Measurements from ENCODE around the gene ARHGEF4.

The ARHGEF4 gene

DNA sequence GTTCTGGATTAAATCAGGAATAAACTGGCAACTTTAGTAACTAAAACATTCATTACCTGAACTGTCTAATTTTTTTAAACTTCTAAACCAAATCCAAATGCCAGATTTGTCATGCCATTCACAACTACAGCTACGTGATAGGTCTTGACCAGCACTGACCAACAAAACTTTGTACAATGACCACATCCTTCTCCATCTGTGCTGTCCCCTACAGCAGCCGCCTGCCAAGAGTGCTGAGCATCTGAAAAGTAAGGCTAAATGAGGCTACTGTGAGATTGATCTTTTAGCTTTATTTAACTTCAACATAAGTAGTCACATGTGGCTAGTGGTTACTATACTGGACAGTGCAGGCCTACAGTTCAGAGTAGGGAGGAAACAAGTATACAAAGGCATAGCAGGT, 248.9 kb downstream of the ARHGEF4 start:
- TF ChIP-seq, protein P1, sequence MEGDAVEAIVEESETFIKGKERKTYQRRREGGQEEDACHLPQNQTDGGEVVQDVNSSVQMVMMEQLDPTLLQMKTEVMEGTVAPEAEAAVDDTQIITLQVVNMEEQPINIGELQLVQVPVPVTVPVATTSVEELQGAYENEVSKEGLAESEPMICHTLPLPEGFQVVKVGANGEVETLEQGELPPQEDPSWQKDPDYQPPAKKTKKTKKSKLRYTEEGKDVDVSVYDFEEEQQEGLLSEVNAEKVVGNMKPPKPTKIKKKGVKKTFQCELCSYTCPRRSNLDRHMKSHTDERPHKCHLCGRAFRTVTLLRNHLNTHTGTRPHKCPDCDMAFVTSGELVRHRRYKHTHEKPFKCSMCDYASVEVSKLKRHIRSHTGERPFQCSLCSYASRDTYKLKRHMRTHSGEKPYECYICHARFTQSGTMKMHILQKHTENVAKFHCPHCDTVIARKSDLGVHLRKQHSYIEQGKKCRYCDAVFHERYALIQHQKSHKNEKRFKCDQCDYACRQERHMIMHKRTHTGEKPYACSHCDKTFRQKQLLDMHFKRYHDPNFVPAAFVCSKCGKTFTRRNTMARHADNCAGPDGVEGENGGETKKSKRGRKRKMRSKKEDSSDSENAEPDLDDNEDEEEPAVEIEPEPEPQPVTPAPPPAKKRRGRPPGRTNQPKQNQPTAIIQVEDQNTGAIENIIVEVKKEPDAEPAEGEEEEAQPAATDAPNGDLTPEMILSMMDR (conservative IDR thresholded peaks at IDR 0.05; ENCODE audit: low read depth, low read length): no peak
- H3K4me3 ChIP-seq (ENCODE audit: low read length): no peak overlapping the region
- no peak for DNase-seq (ENCODE audit: low read depth)

DNA sequence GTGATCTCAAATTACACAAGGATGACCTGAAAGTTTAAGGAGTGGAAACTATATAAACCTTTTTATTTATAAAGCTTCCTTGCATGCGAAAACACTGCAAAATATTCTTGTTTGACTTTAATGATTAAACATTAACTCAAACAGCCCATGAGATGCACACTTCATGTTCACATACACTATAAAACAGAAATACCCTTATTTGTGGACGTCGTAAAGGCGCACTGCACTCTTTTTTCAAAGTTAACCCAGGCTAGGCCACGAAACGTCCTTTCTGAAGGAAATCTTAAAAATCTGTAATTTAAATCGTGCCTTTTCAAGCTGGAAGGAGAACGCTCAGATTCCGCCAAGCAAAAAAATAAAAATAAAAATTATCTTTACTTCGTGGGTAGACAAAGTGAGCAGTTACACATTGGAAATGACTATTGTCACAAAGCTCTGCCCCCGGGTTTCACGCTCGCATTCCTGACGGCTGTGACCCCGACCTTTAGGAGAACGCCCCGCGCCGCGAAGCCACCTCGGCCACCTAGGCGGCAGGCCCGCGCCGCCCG, 255.8 kb downstream of the ARHGEF4 start:
- peak overlapping the region; percentile 89 for H3K4me3 ChIP-seq (ENCODE audit: low read length)
- TF ChIP-seq, protein P1 (conservative IDR thresholded peaks at IDR 0.05; ENCODE audit: low read depth, low read length): no peak
- no peak for DNase-seq (ENCODE audit: low read depth)

DNA sequence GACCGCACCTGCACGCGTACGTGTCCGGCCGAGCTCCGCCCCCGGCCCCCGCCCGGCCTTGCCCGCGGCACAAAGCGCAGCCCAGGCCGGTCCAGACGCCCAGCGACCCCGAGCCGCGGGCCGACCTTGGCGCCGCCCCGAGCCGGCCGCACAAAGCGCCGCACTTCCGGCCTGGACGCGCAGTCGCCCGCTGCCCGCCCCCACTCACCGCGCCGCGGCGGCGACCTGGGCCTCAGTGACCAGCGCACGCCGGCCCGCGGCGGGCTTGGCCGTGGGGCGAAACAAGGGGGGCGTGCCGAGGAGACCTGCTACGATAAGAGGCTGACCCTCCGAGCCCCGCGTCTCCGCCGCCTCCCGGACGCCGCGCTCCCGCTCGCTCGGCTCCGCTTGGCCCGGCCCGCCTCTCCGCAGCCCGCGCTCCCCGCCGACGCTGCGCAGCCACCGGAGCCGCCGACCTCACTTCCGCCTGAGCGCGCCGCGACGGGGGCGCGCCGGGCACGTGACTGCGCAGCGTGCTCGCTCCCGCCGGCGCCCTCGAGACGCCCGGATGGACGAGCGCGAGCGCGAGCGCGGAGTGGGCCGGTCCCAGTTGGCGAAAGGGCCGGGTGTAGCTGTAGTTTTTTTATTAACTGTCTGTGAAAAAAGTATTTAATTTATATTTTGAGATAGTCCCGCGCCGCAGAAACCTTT, 256.4 kb downstream of the ARHGEF4 start, which contains the start of gene FAM168B:
FAM168B (minus strand) TSS at position 455 of the 690 bp plus-strand sequence. CDS start 10,814 bp downstream, outside the sequence.
- TF ChIP-seq, protein P1 (conservative IDR thresholded peaks at IDR 0.05; ENCODE audit: low read depth, low read length): no peak
- no peak for DNase-seq (ENCODE audit: low read depth)
- peak within 1 kb of the TSS; percentile 89 for H3K4me3 ChIP-seq (ENCODE audit: low read length)

DNA sequence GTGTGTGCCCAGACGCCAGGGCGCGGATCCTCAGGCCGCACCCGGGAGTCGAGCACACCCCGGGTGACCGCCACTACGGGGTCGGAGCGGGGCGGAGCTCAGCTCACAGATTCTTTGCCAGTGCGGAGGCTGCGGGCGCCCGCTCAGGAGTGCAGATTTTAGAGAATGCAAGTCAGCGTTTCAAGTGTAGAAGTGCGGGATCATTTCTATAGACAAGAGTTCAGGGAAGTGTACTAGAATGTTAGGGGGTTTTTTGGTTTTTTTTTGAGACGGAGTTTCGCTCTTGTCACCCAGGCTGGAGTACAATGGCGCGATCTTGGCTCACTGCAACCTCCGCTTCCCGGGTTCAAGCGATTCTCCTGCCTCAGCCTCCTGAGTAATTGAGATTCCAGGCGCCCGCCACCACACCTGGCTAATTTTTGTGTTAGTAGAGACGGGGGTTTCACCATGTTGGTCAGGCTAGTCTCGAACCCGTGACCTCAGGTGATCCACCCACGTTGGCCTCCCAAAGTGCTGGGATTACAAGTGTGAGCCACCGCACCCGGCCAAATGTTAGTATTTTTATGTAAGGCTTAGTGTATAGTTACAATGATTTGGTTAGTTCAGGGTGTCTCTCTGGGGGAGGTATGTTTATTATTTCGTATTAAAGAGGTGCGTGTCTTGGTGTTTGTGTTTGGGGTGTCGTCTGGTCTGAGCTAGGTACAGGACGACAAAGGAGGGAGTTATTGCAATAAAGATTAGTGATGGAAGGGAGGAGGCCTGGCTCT, 257.2 kb downstream of the ARHGEF4 start:
- TF ChIP-seq, protein P1 (conservative IDR thresholded peaks at IDR 0.05; ENCODE audit: low read depth, low read length): no peak
- H3K4me3 ChIP-seq (ENCODE audit: low read length): peak overlapping the region; percentile 75
- DNase-seq (ENCODE audit: low read depth): no peak

DNA sequence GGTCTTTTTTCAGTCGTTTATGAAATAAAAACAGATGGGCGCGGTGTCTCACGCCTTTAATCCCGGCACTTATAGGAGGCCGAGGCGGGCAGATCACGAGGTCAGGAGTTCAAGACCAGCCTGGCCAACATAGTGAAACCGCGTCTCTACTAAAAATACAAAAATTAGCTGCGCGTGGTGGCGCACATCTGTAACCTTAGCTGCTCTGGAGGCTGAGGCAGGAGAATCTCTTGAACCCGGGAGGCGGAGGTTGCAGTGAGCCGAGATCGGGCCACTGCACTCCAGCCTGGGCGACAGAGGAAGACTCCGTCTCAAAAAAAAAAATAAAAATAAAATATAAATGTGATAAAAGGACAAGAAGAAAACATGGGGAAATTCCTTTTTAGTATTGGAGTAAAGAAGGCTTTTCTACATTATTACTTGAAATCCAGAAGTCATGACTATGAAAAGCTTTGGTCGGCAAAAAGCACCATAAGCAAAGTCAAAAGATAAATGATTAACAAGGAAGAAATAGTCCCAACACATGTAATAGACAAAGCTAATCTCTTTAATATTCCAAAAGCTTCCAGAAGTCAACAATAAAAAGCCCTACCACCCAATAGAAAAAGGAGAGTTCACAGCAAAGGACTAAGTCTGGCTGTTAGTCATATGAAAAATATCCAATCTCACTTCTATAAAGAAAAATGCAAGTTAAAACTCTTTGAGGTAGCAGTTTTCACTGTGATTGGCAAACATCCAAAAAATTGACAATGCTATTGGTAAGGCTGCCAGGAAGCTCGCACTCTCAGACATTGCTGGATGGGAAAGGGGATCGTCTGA, 258.0 kb downstream of the ARHGEF4 start:
- TF ChIP-seq, protein P1 (conservative IDR thresholded peaks at IDR 0.05; ENCODE audit: low read depth, low read length): no peak
- DNase-seq (ENCODE audit: low read depth): no peak
- H3K4me3 ChIP-seq (ENCODE audit: low read length): no peak overlapping the region

Measured in retinal pigment epithelial cell (primary cell).